GM23338 (cell line): ENCODE measurements around the gene PRKCH. TPM values are rescaled to one million over a fixed set of nuclear protein-coding genes. Genes with fewer than 3 reads are reported as not detected.

ENCODE experiments used
- ATAC-seq: fragments of 200-7000 bp; cut with Tn5 transposase; 3 replicates; pipeline ENCODE4 v1.9.1; 2020
- DNase-seq: peaks from one replicate; pipeline ENCODE4 v3.0.0-alpha.2; 2015; ENCODE audit warnings: low spot score
- H2AFZ ChIP-seq: fragments of 200-600 bp; sonication (generic); 2 replicates; pipeline ENCODE4 v1.8.0; 2016; ENCODE audit warnings: antibody characterized with exemption, mild to moderate bottlenecking, moderate library complexity
- H3F3A ChIP-seq: fragments of 200-600 bp; sonication (generic); replicated peaks from 2 replicates; pipeline ENCODE4 v1.8.0; 2017; ENCODE audit warnings: antibody characterized with exemption, mixed run types, low read depth
- H3K27ac ChIP-seq: fragments of 200-600 bp; sonication (generic); 2 replicates; pipeline ENCODE4 v1.6.1; 2016; ENCODE audit warnings: low read depth
- H3K27me3 ChIP-seq: fragments of 200-600 bp; sonication (generic); 2 replicates; pipeline ENCODE4 v1.8.0; 2016; ENCODE audit warnings: mild to moderate bottlenecking, mixed run types, moderate library complexity; ENCODE audit not compliant: insufficient read depth
- H3K36me3 ChIP-seq: fragments of 200-600 bp; sonication (generic); 2 replicates; pipeline ENCODE4 v1.8.0; 2016; ENCODE audit warnings: mild to moderate bottlenecking; ENCODE audit not compliant: insufficient read depth
- H3K4me1 ChIP-seq: fragments of 200-600 bp; sonication (generic); 2 replicates; pipeline ENCODE4 v1.8.0; 2016; ENCODE audit warnings: mild to moderate bottlenecking, moderate library complexity; ENCODE audit not compliant: insufficient read depth
- H3K4me2 ChIP-seq: fragments of 200-600 bp; sonication (generic); 2 replicates; pipeline ENCODE4 v1.7.1; 2017; ENCODE audit warnings: mixed run types
- H3K4me3 ChIP-seq: fragments of 200-600 bp; sonication (generic); 2 replicates; pipeline ENCODE4 v1.6.1; 2016; ENCODE audit warnings: mixed run types
- H3K79me2 ChIP-seq: fragments of 200-600 bp; sonication (generic); replicated peaks from 2 replicates; pipeline ENCODE4 v1.8.0; 2017; ENCODE audit warnings: mild to moderate bottlenecking; ENCODE audit not compliant: insufficient read depth
- H3K9me2 ChIP-seq: fragments of 200-600 bp; sonication (generic); 2 replicates; pipeline ENCODE4 v1.8.0; 2017; ENCODE audit not compliant: insufficient read depth
- H4K20me1 ChIP-seq: fragments of 200-600 bp; sonication (generic); replicated peaks from 2 replicates; pipeline ENCODE4 v1.8.0; 2017; ENCODE audit warnings: mild to moderate bottlenecking; ENCODE audit not compliant: insufficient read depth
- H3K27ac Mint-ChIP-seq: 2 replicates; pipeline ENCODE4 v1.8.0; 2020; ENCODE audit warnings: inconsistent platforms, mild to moderate bottlenecking, moderate library complexity, mixed read lengths
- H3K27me3 Mint-ChIP-seq: 3 replicates; pipeline ENCODE4 v1.8.0; 2022; ENCODE audit warnings: low read depth, mild to moderate bottlenecking, moderate library complexity, mixed read lengths, inconsistent platforms; ENCODE audit not compliant: insufficient read depth, poor library complexity
- H3K36me3 Mint-ChIP-seq: 3 replicates; pipeline ENCODE4 v1.8.0; 2021; ENCODE audit warnings: low read depth, mild to moderate bottlenecking, inconsistent platforms, moderate library complexity, mixed read lengths
- H3K4me1 Mint-ChIP-seq: 3 replicates; pipeline ENCODE4 v1.8.0; 2020; ENCODE audit warnings: mild to moderate bottlenecking, inconsistent platforms, mixed read lengths
- H3K4me3 Mint-ChIP-seq: 3 replicates; pipeline ENCODE4 v1.8.0; 2021; ENCODE audit warnings: moderate library complexity, mild to moderate bottlenecking, inconsistent platforms, mixed read lengths
- H3K9me3 Mint-ChIP-seq: 3 replicates; pipeline ENCODE4 v1.8.0; 2020; ENCODE audit warnings: moderate library complexity, mild to moderate bottlenecking, inconsistent platforms, mixed read lengths
- EZH2 ChIP-seq: fragments of 200-600 bp; sonication (generic); IDR thresholded peaks from one replicate; pipeline ENCODE4 v1.8.0; 2017; ENCODE audit warnings: antibody characterized with exemption, mild to moderate bottlenecking, low read depth; ENCODE audit not compliant: unreplicated experiment
- JUNB ChIP-seq: IDR thresholded peaks from one replicate; pipeline ENCODE4 v1.6.1; 2016; ENCODE audit warnings: antibody characterized with exemption; ENCODE audit not compliant: unreplicated experiment
- NANOG ChIP-seq: IDR thresholded peaks from 2 replicates; pipeline ENCODE4 v1.6.1; 2016; ENCODE audit warnings: antibody characterized with exemption, borderline replicate concordance
- STAT1 ChIP-seq: IDR thresholded peaks from one replicate; pipeline ENCODE4 v1.6.1; 2016; ENCODE audit warnings: antibody characterized with exemption; ENCODE audit not compliant: unreplicated experiment
- ZNF114 ChIP-seq: fragments of 250-450 bp; sonication (Bioruptor Pico); IDR thresholded peaks from 2 replicates; pipeline ENCODE4 v1.5.0; 2020; ENCODE audit warnings: mild to moderate bottlenecking, moderate library complexity
- ZNF331 ChIP-seq: fragments of 250-450 bp; sonication (Bioruptor Pico); IDR thresholded peaks from 2 replicates; pipeline ENCODE4 v1.5.0; 2020; ENCODE audit warnings: low read depth, mild to moderate bottlenecking, moderate library complexity
- polyA plus RNA-seq: library from polyadenylated mRNA; unstranded; fragments of >200 nt; fragmentation: Nextera tagmentation; extraction: Ambion mirVana; gene quantifications from 2 replicates; pipeline ENCODE4 v1.2.1, GENCODE V29; 2016
- total RNA-seq: library from RNA; depleted of rRNA; stranded (reverse); fragments of >200 nt; shearing (Covaris generic); gene quantifications from 2 replicates; pipeline ENCODE4 v1.2.3, GENCODE V29; 2014
- TF ChIP-seq, protein P1 (sequence below): fragments of 250-450 bp; sonication (Bioruptor Pico); IDR thresholded peaks from 2 replicates; pipeline ENCODE4 v1.5.0; 2020; ENCODE audit warnings: mild to moderate bottlenecking, moderate library complexity
- TF ChIP-seq, protein P2 (sequence below), 2 experiments: fragments of 200-600 bp in 1 of 2; sonication (generic) in 1 of 2; conservative IDR thresholded peaks; 2 replicates each; pipeline versions ENCODE4 v1.5.1 to v1.6.1; 2016 to 2017; ENCODE audit warnings: antibody characterized with exemption in 2 of 2, low read depth in 2 of 2, mild to moderate bottlenecking in 2 of 2, moderate library complexity in 1 of 2
- TF ChIP-seq, protein P3 (sequence below): IDR thresholded peaks from one replicate; pipeline ENCODE4 v1.6.1; 2018; ENCODE audit warnings: antibody characterized with exemption; ENCODE audit not compliant: unreplicated experiment

Gene PRKCH
- total and polyA plus RNA-seq, 2 experiments from 2014 or later: 5.4 to 10.1 TPM

DNA sequence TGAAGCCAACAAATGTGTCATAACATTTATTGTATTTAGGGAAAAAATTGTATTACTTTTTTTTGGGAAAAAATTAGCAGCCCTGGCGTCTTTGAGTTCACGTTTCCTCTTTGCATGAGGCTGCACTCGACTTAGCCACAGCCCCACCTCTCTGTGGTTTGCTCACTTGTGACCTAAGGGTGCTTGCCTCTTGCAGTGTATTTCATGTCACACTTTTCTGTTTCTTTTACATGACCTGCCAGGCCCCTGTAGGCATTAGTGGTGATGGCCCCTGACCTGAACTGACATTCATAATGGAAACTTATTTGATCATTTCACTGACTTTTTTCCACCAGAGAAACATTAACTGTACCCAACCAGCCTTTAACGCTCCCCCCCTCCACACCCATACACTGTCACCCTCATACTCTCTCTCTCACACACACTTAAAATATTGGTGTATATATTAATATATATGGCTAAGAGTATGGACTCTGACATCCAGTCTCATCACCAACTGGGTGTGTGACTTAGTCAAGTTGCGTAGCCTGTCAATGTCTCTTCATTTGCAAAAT lies 122.9 kb downstream of the PRKCH start (continued):
- TF ChIP-seq, protein P1, sequence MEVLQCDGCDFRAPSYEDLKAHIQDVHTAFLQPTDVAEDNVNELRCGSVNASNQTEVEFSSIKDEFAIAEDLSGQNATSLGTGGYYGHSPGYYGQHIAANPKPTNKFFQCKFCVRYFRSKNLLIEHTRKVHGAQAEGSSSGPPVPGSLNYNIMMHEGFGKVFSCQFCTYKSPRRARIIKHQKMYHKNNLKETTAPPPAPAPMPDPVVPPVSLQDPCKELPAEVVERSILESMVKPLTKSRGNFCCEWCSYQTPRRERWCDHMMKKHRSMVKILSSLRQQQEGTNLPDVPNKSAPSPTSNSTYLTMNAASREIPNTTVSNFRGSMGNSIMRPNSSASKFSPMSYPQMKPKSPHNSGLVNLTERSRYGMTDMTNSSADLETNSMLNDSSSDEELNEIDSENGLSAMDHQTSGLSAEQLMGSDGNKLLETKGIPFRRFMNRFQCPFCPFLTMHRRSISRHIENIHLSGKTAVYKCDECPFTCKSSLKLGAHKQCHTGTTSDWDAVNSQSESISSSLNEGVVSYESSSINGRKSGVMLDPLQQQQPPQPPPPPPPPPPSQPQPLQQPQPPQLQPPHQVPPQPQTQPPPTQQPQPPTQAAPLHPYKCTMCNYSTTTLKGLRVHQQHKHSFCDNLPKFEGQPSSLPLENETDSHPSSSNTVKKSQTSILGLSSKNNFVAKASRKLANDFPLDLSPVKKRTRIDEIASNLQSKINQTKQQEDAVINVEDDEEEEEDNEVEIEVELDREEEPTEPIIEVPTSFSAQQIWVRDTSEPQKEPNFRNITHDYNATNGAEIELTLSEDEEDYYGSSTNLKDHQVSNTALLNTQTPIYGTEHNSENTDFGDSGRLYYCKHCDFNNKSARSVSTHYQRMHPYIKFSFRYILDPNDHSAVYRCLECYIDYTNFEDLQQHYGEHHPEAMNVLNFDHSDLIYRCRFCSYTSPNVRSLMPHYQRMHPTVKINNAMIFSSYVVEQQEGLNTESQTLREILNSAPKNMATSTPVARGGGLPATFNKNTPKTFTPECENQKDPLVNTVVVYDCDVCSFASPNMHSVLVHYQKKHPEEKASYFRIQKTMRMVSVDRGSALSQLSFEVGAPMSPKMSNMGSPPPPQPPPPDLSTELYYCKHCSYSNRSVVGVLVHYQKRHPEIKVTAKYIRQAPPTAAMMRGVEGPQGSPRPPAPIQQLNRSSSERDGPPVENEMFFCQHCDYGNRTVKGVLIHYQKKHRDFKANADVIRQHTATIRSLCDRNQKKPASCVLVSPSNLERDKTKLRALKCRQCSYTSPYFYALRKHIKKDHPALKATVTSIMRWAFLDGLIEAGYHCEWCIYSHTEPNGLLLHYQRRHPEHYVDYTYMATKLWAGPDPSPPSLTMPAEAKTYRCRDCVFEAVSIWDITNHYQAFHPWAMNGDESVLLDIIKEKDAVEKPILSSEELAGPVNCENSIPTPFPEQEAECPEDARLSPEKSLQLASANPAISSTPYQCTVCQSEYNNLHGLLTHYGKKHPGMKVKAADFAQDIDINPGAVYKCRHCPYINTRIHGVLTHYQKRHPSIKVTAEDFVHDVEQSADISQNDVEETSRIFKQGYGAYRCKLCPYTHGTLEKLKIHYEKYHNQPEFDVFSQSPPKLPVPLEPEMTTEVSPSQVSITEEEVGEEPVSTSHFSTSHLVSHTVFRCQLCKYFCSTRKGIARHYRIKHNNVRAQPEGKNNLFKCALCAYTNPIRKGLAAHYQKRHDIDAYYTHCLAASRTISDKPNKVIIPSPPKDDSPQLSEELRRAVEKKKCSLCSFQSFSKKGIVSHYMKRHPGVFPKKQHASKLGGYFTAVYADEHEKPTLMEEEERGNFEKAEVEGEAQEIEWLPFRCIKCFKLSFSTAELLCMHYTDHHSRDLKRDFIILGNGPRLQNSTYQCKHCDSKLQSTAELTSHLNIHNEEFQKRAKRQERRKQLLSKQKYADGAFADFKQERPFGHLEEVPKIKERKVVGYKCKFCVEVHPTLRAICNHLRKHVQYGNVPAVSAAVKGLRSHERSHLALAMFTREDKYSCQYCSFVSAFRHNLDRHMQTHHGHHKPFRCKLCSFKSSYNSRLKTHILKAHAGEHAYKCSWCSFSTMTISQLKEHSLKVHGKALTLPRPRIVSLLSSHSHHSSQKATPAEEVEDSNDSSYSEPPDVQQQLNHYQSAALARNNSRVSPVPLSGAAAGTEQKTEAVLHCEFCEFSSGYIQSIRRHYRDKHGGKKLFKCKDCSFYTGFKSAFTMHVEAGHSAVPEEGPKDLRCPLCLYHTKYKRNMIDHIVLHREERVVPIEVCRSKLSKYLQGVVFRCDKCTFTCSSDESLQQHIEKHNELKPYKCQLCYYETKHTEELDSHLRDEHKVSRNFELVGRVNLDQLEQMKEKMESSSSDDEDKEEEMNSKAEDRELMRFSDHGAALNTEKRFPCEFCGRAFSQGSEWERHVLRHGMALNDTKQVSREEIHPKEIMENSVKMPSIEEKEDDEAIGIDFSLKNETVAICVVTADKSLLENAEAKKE (CRISPR knock-in tag): no peak
- TF ChIP-seq NANOG (no peak), ZNF331 (CRISPR knock-in tag) (no peak), STAT1 (no peak)
- TF ChIP-seq, protein P2, sequence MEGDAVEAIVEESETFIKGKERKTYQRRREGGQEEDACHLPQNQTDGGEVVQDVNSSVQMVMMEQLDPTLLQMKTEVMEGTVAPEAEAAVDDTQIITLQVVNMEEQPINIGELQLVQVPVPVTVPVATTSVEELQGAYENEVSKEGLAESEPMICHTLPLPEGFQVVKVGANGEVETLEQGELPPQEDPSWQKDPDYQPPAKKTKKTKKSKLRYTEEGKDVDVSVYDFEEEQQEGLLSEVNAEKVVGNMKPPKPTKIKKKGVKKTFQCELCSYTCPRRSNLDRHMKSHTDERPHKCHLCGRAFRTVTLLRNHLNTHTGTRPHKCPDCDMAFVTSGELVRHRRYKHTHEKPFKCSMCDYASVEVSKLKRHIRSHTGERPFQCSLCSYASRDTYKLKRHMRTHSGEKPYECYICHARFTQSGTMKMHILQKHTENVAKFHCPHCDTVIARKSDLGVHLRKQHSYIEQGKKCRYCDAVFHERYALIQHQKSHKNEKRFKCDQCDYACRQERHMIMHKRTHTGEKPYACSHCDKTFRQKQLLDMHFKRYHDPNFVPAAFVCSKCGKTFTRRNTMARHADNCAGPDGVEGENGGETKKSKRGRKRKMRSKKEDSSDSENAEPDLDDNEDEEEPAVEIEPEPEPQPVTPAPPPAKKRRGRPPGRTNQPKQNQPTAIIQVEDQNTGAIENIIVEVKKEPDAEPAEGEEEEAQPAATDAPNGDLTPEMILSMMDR (conservative IDR thresholded peaks at IDR 0.05; ENCODE audit: low read depth in 2 of 2): no peak

DNA sequence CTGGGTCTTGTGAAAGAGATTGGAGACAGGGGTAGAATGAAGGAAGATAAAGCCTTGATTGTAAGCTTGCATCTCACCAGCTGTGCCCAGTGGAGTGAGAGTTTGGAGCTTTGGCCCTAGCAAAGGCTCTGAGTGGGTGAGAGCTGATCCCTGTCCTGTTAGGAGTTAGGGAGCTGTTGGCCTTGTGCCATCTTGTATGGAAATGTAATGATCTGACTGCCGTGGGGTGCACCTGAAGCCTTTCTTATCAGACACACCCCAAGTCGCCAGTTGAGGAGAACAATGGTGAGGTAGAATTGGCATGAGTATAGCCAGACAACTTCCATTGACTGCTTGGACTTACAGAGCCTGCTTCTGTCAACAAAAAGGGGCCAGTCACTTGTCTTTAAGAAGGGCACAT lies 130.1 kb downstream of the PRKCH start:
- TF ChIP-seq JUNB (no peak), EZH2 (no peak), ZNF114 (no peak), NANOG (no peak)
- TF ChIP-seq, protein P3, sequence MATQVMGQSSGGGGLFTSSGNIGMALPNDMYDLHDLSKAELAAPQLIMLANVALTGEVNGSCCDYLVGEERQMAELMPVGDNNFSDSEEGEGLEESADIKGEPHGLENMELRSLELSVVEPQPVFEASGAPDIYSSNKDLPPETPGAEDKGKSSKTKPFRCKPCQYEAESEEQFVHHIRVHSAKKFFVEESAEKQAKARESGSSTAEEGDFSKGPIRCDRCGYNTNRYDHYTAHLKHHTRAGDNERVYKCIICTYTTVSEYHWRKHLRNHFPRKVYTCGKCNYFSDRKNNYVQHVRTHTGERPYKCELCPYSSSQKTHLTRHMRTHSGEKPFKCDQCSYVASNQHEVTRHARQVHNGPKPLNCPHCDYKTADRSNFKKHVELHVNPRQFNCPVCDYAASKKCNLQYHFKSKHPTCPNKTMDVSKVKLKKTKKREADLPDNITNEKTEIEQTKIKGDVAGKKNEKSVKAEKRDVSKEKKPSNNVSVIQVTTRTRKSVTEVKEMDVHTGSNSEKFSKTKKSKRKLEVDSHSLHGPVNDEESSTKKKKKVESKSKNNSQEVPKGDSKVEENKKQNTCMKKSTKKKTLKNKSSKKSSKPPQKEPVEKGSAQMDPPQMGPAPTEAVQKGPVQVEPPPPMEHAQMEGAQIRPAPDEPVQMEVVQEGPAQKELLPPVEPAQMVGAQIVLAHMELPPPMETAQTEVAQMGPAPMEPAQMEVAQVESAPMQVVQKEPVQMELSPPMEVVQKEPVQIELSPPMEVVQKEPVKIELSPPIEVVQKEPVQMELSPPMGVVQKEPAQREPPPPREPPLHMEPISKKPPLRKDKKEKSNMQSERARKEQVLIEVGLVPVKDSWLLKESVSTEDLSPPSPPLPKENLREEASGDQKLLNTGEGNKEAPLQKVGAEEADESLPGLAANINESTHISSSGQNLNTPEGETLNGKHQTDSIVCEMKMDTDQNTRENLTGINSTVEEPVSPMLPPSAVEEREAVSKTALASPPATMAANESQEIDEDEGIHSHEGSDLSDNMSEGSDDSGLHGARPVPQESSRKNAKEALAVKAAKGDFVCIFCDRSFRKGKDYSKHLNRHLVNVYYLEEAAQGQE: no peak
- DNase-seq: no peak
- Mint-ChIP-seq H3K4me1 (peaks cover 9% of the 10 kb centered on the region), H3K36me3 (no peaks in the 10 kb centered on the region), H3K4me3 (no peak overlapping the region), H3K9me3 (no peaks in the 10 kb centered on the region), H3K27ac (no peak overlapping the region), H3K27me3 (no peaks in the 10 kb centered on the region)
- H3K4me1 ChIP-seq: 0 out of 2 replicates have a peak, but pooled peaks cover 3% of the 10 kb centered on the region
- H3K27ac ChIP-seq: no peak overlapping the region
- no peaks in the 10 kb centered on the region for H3K79me2 ChIP-seq
- ATAC-seq: no peak
- peaks cover 2% of the 10 kb centered on the region; the same call in 1 of the 2 replicates for H3K9me2 ChIP-seq
- no peaks in the 10 kb centered on the region for H3K27me3 ChIP-seq
- H3F3A ChIP-seq: no peaks in the 10 kb centered on the region
- no peak overlapping the region for H3K4me2 ChIP-seq
- H3K36me3 ChIP-seq: no peaks in the 10 kb centered on the region
- H2AFZ ChIP-seq: no peak overlapping the region
- no peak overlapping the region for H3K4me3 ChIP-seq
- no peaks in the 10 kb centered on the region for H4K20me1 ChIP-seq
